CD4-positive, alpha-beta T cell (primary cell): Measurements from ENCODE around the gene MAJIN. TPM values are rescaled to one million over a fixed set of nuclear protein-coding genes. Genes with fewer than 3 reads are reported as not detected.
A peak's percentile ranks its signal among the peaks of the same experiment; 100 is the strongest.

Experiments used
- ATAC-seq: fragments of 200-7000 bp; cut with Tn5 transposase; one replicate; pipeline ENCODE4 v1.10.0; 2022; ENCODE audit warnings: mild to moderate bottlenecking; ENCODE audit not compliant: poor library complexity
- CTCF ChIA-PET: fragments of 350-600 bp; sonication (Branson Sonifier 250); formaldehyde crosslinking; loops from one replicate; lab custom pipeline; 2021; ENCODE audit warnings: antibody characterized with exemption, inconsistent platforms; lab: Charles Lee
- POLR2A ChIA-PET: fragments of 350-600 bp; sonication (Branson Sonifier 250); formaldehyde crosslinking; loops from one replicate; lab custom pipeline; 2021; ENCODE audit warnings: antibody characterized with exemption, inconsistent platforms; lab: Charles Lee
- DNase-seq, 14 experiments: peaks; one replicate each; pipeline ENCODE4 v3.0.0-alpha.2; 2013 to 2020; ENCODE audit warnings: mixed read lengths in 2 of 14
- H3K27ac ChIP-seq, 2 donors: one replicate each; pipeline versions ENCODE4 v1.5.1 to v1.7.0; 2013; ENCODE audit warnings: low read length in 2 of 2, low read depth in 1 of 2, mild to moderate bottlenecking in 1 of 2
- H3K27me3 ChIP-seq, 2 experiments: 1 replicate in 1 of 2; 2 replicates in 1 of 2; pipeline versions ENCODE4 v1.6.1 to v1.7.0; 2013; ENCODE audit warnings: low read length in 2 of 2, control low read depth in 1 of 2, mild to moderate bottlenecking in 1 of 2, moderate library complexity in 1 of 2; ENCODE audit not compliant: insufficient read depth in 2 of 2, control insufficient read depth in 1 of 2
- H3K36me3 ChIP-seq: one replicate; pipeline ENCODE4 v1.6.1; 2013; ENCODE audit warnings: low read length, control low read depth; ENCODE audit not compliant: insufficient read depth
- H3K4me1 ChIP-seq: one replicate; pipeline ENCODE4 v1.6.1; 2013; ENCODE audit warnings: low read length, control low read depth; ENCODE audit not compliant: insufficient read depth
- H3K4me3 ChIP-seq: one replicate; pipeline ENCODE4 v1.5.1; 2013; ENCODE audit warnings: mild to moderate bottlenecking, low read length, moderate library complexity
- H3K9me3 ChIP-seq, 2 experiments: 1 replicate in 1 of 2; 2 replicates in 1 of 2; pipeline versions ENCODE4 v1.6.1 to v1.7.0; 2013; ENCODE audit warnings: low read length in 2 of 2, mild to moderate bottlenecking in 2 of 2, control low read depth in 1 of 2, moderate library complexity in 1 of 2; ENCODE audit not compliant: control insufficient read depth in 1 of 2, insufficient read depth in 1 of 2
- H3K27ac Mint-ChIP-seq: one replicate; pipeline ENCODE4 v1.8.0; 2020; ENCODE audit warnings: mixed read lengths
- H3K27me3 Mint-ChIP-seq: one replicate; pipeline ENCODE4 v1.8.0; 2021; ENCODE audit warnings: mixed read lengths
- H3K36me3 Mint-ChIP-seq: one replicate; pipeline ENCODE4 v1.8.0; 2021; ENCODE audit warnings: low read depth, mixed read lengths
- H3K4me1 Mint-ChIP-seq: one replicate; pipeline ENCODE4 v1.8.0; 2021; ENCODE audit warnings: low read depth, mixed read lengths
- H3K4me3 Mint-ChIP-seq: one replicate; pipeline ENCODE4 v1.8.0; 2020; ENCODE audit warnings: mild to moderate bottlenecking, mixed read lengths
- H3K9me3 Mint-ChIP-seq: one replicate; pipeline ENCODE4 v1.8.0; 2020; ENCODE audit warnings: mixed read lengths
- intact Hi-C, 2 experiments: fragments of 100-400 bp; cut with DNase I in 1 of 2; cut with micrococcal nuclease in 1 of 2; formaldehyde crosslinking; loops; one replicate each; pipeline versions ENCODE4 v1.15.1 to v1.9.0; 2023 to 2025; cut with DNase I, micrococcal nuclease
- total RNA-seq, 174 experiments: library from RNA in 2 of 174; stranded (reverse) in 2 of 174; gene quantifications; one replicate each; pipeline ENCODE4 v1.2.3 and lab custom pipeline; 2021 to 2026
- TF ChIP-seq, protein P1 (sequence below): fragments of 200-600 bp; IDR thresholded peaks from one replicate; pipeline ENCODE4 v1.8.0; 2022; ENCODE audit warnings: antibody characterized with exemption, mild to moderate bottlenecking

MAJIN gene
- total RNA-seq, 2 experiments from 2014 or later: 0.50 to 0.55 TPM

DNA sequence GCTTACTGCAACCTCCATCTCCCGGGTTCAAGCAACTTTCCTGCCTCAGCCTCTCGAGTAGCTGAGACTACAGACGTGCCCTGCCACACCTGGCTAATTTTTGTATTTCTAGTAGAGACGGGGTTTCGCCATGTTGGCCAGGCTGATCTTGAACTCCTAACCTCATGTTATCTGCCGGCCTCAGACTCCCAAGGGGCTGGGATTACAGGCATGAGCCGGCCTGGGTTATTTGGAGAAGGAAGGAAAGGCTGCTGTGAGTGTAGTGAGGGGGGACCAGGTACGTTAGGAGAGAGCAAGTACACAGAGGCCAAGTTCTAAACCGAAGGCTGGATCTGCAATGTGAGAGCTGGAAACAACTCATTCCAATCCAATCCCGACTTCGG is 24.4 kb upstream of the MAJIN start:
- H3K4me1 Mint-ChIP-seq: no peaks in the 10 kb centered on the region
- TF ChIP-seq, protein P1, sequence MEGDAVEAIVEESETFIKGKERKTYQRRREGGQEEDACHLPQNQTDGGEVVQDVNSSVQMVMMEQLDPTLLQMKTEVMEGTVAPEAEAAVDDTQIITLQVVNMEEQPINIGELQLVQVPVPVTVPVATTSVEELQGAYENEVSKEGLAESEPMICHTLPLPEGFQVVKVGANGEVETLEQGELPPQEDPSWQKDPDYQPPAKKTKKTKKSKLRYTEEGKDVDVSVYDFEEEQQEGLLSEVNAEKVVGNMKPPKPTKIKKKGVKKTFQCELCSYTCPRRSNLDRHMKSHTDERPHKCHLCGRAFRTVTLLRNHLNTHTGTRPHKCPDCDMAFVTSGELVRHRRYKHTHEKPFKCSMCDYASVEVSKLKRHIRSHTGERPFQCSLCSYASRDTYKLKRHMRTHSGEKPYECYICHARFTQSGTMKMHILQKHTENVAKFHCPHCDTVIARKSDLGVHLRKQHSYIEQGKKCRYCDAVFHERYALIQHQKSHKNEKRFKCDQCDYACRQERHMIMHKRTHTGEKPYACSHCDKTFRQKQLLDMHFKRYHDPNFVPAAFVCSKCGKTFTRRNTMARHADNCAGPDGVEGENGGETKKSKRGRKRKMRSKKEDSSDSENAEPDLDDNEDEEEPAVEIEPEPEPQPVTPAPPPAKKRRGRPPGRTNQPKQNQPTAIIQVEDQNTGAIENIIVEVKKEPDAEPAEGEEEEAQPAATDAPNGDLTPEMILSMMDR: no peak
- Histone ChIP-seq H3K27me3 (no peaks in the 10 kb centered on the region), H3K4me3 (peak overlapping the region; percentile 3), H3K36me3 (no peaks in the 10 kb centered on the region), H3K9me3 (no peaks in the 10 kb centered on the region), H3K27ac (no peak overlapping the region), H3K4me1 (peaks cover 17% of the 10 kb centered on the region)
- DNase-seq: no peak
- ChIA-PET POLR2A (interaction anchor here (1.2 kb wide), 1 partner anchor 17 kb away, joined by 3 read pairs; no protein-coding TSS in a partner anchor), CTCF (no interaction called here)
- no peak for ATAC-seq
- H3K36me3 Mint-ChIP-seq: no peaks in the 10 kb centered on the region
- H3K4me3 Mint-ChIP-seq: no peak overlapping the region
- H3K9me3 Mint-ChIP-seq: no peaks in the 10 kb centered on the region
- H3K27me3 Mint-ChIP-seq: no peaks in the 10 kb centered on the region
- no peak overlapping the region for H3K27ac Mint-ChIP-seq
- intact Hi-C loops: no loop called here

DNA sequence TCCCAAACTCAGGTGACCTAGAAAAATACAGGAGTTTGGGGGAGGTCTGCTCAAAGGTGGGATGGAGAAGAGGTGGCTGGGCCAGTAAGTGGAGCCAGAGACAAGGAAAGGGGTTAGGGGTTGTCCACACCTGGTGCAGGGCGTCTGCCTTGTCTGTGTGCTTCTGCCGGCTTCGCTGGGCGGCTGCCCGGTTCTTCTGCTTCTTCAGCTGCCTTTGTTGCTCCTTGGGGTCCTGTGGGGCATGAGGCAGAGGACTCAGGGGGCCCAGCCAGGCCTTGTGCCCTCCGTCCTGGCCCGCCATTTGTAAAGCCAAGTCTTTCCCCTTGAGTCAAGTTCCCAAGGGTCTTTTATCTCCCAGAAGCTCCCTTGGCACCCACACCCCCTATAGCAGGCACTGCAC is 22.4 kb upstream of the MAJIN start:
- no peak overlapping the region for H3K27ac ChIP-seq
- no peak for ATAC-seq
- no peaks in the 10 kb centered on the region for H3K27me3 ChIP-seq
- no peak overlapping the region for H3K4me3 ChIP-seq
- intact Hi-C loops: loop anchor here in 1 of 2 experiments (5.0 kb wide), 1 partner anchor 52 kb away; no protein-coding TSS in a partner anchor
- no peaks in the 10 kb centered on the region for H3K36me3 ChIP-seq
- DNase-seq: no peak
- peaks cover 27% of the 10 kb centered on the region for H3K4me1 ChIP-seq
- POLR2A ChIA-PET: no interaction called here
- Mint-ChIP-seq H3K27me3 (no peaks in the 10 kb centered on the region), H3K36me3 (no peaks in the 10 kb centered on the region), H3K27ac (no peak overlapping the region), H3K4me1 (peaks cover 8% of the 10 kb centered on the region), H3K9me3 (no peaks in the 10 kb centered on the region), H3K4me3 (no peak overlapping the region)
- TF ChIP-seq, protein P1: no peak
- CTCF ChIA-PET: no interaction called here
- H3K9me3 ChIP-seq: no peaks in the 10 kb centered on the region

DNA sequence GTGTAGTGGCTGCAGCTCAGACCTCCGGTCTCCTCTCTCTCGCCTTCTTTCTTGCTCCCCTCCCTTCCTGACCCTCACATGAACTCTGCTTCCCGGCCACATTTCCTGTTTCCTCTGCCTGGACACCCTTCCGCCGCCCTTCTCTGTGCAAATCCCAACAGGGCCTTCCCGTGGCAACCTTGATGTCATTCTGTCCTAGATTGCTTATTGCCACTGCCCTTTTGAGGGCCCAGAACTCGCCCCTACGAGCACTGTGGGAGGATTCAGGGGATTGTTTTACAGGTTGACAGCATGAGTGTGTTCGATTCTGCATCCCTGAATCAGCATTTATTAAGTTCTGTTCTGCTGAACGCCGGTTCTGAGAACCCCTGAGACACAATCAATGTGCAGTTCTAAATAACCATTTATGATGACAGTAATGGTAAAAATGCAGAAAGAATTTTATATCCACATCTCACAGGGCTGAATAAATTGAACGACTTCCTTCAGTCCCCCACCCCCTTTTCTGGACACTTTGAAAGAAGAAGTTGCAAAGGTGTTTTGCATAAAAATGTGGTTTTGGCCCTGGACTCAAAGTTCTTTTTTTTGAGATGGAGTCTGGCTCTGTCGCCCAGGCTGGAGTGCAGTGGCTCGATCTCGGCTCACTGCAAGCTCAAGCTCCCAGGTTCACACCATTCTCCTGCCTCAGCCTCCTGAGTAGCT is 18.5 kb upstream of the MAJIN start:
- H3K27ac ChIP-seq: no peak overlapping the region
- ATAC-seq: no peak
- H3K27me3 ChIP-seq: no peaks in the 10 kb centered on the region
- POLR2A ChIA-PET: no interaction called here
- TF ChIP-seq, protein P1: no peak
- H3K36me3 ChIP-seq: no peaks in the 10 kb centered on the region
- H3K36me3 Mint-ChIP-seq: no peaks in the 10 kb centered on the region
- no peak overlapping the region for H3K4me3 Mint-ChIP-seq
- peaks cover 7% of the 10 kb centered on the region for H3K27me3 Mint-ChIP-seq
- H3K4me1 ChIP-seq: peaks cover 17% of the 10 kb centered on the region
- CTCF ChIA-PET: no interaction called here
- peaks cover 8% of the 10 kb centered on the region for H3K4me1 Mint-ChIP-seq
- H3K27ac Mint-ChIP-seq: no peak overlapping the region
- H3K9me3 ChIP-seq: no peaks in the 10 kb centered on the region
- DNase-seq: peak in 1 of 14 experiments; percentile 18
- intact Hi-C loops: loop anchor here in 1 of 2 experiments (5.0 kb wide), 1 partner anchor 48 kb away; no protein-coding TSS in a partner anchor
- no peak overlapping the region for H3K4me3 ChIP-seq
- H3K9me3 Mint-ChIP-seq: no peaks in the 10 kb centered on the region
